ENCODE data around the gene SEMA3F.

The SEMA3F gene

GRCh38 chr3:50132421-50133282, 22.5 kb upstream of the SEMA3F start:
- no peak for TF ChIP-seq EZH2phosphoT487 (IDR thresholded peaks at IDR 0.05; ENCODE audit: low read depth)
- no peak for TF ChIP-seq CTCF (IDR thresholded peaks at IDR 0.05; ENCODE audit: low read depth, low read length)
- Histone ChIP-seq H3K4me1 (ENCODE audit: low read length) (no peaks in the 10 kb centered on the region), H3K4me3 (ENCODE audit: low read length) (no peak overlapping the region), H3K9ac (ENCODE audit: low read length) (no peak overlapping the region), H4K20me1 (ENCODE audit: insufficient read depth, low read length) (no peaks in the 10 kb centered on the region), H3K36me3 (replicated peaks; ENCODE audit: low read depth, low read length) (no peaks in the 10 kb centered on the region), H2AFZ (ENCODE audit: low read depth, low read length) (no peak overlapping the region), H3K9me3 (ENCODE audit: insufficient read depth, low read length) (no peaks in the 10 kb centered on the region), H3K4me2 (ENCODE audit: low read length) (no peak overlapping the region), H3K79me2 (ENCODE audit: low read length) (no peaks in the 10 kb centered on the region), H3K27me3 (ENCODE audit: low read depth, low read length) (peaks cover 15% of the 10 kb centered on the region), H3K27ac (ENCODE audit: low read length) (no peak overlapping the region)

- no peaks in the 10 kb centered on the region for H3K36me3 ChIP-seq (replicated peaks; ENCODE audit: low read depth, low read length)
- no peaks in the 10 kb centered on the region for H4K20me1 ChIP-seq (ENCODE audit: insufficient read depth, low read length)
- no peaks in the 10 kb centered on the region for H3K4me1 ChIP-seq (ENCODE audit: low read length)
- no peak overlapping the region for H3K4me3 ChIP-seq (ENCODE audit: low read length)
- H3K79me2 ChIP-seq (ENCODE audit: low read length), result no peaks in the 10 kb centered on the region
- H3K9me3 ChIP-seq (ENCODE audit: insufficient read depth, low read length), result no peaks in the 10 kb centered on the region
- H3K9ac ChIP-seq (ENCODE audit: low read length), result no peak overlapping the region
- no peak overlapping the region for H3K4me2 ChIP-seq (ENCODE audit: low read length)
- no peak for TF ChIP-seq EZH2phosphoT487 (IDR thresholded peaks at IDR 0.05; ENCODE audit: low read depth)
- no peak for TF ChIP-seq CTCF (IDR thresholded peaks at IDR 0.05; ENCODE audit: low read depth, low read length)
- H3K27ac ChIP-seq (ENCODE audit: low read length), result no peak overlapping the region
- peaks cover 15% of the 10 kb centered on the region for H3K27me3 ChIP-seq (ENCODE audit: low read depth, low read length)
- H2AFZ ChIP-seq (ENCODE audit: low read depth, low read length), result no peak overlapping the region
Observed at GRCh38 chr3:50133283-50133615, 21.9 kb upstream of the SEMA3F start.

- Histone ChIP-seq H3K4me2 (ENCODE audit: low read length) (no peak overlapping the region), H3K9me3 (ENCODE audit: insufficient read depth, low read length) (no peaks in the 10 kb centered on the region), H3K4me3 (ENCODE audit: low read length) (no peak overlapping the region), H4K20me1 (ENCODE audit: insufficient read depth, low read length) (no peaks in the 10 kb centered on the region), H3K9ac (ENCODE audit: low read length) (no peak overlapping the region), H3K79me2 (ENCODE audit: low read length) (no peaks in the 10 kb centered on the region), H2AFZ (ENCODE audit: low read depth, low read length) (no peak overlapping the region), H3K27me3 (ENCODE audit: low read depth, low read length) (peaks cover 21% of the 10 kb centered on the region), H3K36me3 (replicated peaks; ENCODE audit: low read depth, low read length) (no peaks in the 10 kb centered on the region), H3K4me1 (ENCODE audit: low read length) (peaks cover 3% of the 10 kb centered on the region; the same call in 1 of the 2 replicates), H3K27ac (ENCODE audit: low read length) (no peak overlapping the region)
- TF ChIP-seq EZH2phosphoT487 (IDR thresholded peaks at IDR 0.05; ENCODE audit: low read depth) (no peak), CTCF (IDR thresholded peaks at IDR 0.05; ENCODE audit: low read depth, low read length) (no peak)
Observed at GRCh38 chr3:50134367-50134766, 20.8 kb upstream of the SEMA3F start.

- Histone ChIP-seq H3K4me2 (ENCODE audit: low read length) (no peak overlapping the region), H3K4me1 (ENCODE audit: low read length) (peaks cover 3% of the 10 kb centered on the region; the same call in 1 of the 2 replicates), H3K27ac (ENCODE audit: low read length) (no peak overlapping the region), H3K9me3 (ENCODE audit: insufficient read depth, low read length) (no peaks in the 10 kb centered on the region), H3K79me2 (ENCODE audit: low read length) (no peaks in the 10 kb centered on the region), H2AFZ (ENCODE audit: low read depth, low read length) (no peak overlapping the region), H3K36me3 (replicated peaks; ENCODE audit: low read depth, low read length) (no peaks in the 10 kb centered on the region), H3K4me3 (ENCODE audit: low read length) (no peak overlapping the region), H4K20me1 (ENCODE audit: insufficient read depth, low read length) (no peaks in the 10 kb centered on the region), H3K9ac (ENCODE audit: low read length) (no peak overlapping the region), H3K27me3 (ENCODE audit: low read depth, low read length) (peaks cover 21% of the 10 kb centered on the region)
- TF ChIP-seq CTCF (IDR thresholded peaks at IDR 0.05; ENCODE audit: low read depth, low read length), result no peak
- TF ChIP-seq EZH2phosphoT487 (IDR thresholded peaks at IDR 0.05; ENCODE audit: low read depth), result no peak
Observed at GRCh38 chr3:50135964-50136363, 19.2 kb upstream of the SEMA3F start.
